HG03558 (cell line): ENCODE data around the gene TLR8.
"Not testable (repeated sequence)": the region's sequence is repeated elsewhere in the genome, so short reads cannot be mapped to it uniquely, and the experiment has no call there.

Source experiments
- ATAC-seq: cut with Tn5 transposase; IDR thresholded peaks from one replicate; pipeline ENCODE4 v1.9.1; 2021; ENCODE audit warnings: moderate number of reproducible peaks; ENCODE audit not compliant: unreplicated experiment; ENCODE audit errors: extremely low read depth

The TLR8 gene

DNA sequence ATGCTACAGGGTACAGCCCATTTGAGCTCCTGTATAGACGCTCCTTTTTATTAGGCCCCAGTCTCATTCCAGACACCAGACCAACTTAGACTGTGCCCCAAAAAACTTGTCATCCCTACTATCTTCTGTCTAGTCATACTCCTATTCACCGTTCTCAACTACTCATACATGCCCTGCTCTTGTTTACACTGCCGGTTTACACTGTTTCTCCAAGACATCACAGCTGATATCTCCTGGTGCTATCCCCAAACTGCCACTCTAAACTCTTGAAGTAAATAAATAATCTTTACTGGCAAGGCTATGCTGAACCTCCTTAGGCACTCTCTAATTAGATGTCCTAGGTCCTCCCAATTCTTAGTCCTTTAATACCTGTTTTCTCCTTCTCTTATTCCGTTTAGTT, 38.0 kb downstream of the TLR8 start:
- not testable (repeated sequence) for ATAC-seq

DNA sequence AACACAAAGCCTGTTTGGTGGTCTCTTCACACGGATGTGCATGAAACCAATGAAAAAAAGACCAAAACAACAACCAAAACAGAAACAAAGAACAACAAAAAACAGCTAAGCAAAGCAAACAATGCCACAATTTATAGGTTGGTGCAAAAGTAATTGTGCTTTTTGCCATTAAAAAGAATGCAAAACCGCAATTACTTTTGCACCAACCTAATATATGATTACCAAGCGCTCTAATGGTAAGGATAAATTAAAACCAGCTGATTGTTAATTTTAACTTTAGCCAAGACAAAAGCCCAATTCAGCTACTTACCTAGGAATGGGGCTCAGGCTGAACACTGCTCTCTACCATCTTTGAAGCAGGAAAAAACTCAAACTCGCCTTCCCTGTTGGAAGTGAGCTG, 39.1 kb downstream of the TLR8 start:
- ATAC-seq: no peak

- ATAC-seq: no peak
Measured at GRCh38 chrX:12946406-12946805, 40.0 kb downstream of the TLR8 start.

- ATAC-seq: no peak
Measured at GRCh38 chrX:12946838-12947544, 40.6 kb downstream of the TLR8 start.

GRCh38 chrX:12947545-12948235, 41.3 kb downstream of the TLR8 start:
- ATAC-seq: no peak

- ATAC-seq: no peak
Measured at GRCh38 chrX:12948495-12948894, 42.1 kb downstream of the TLR8 start.

- no peak for ATAC-seq
Measured at GRCh38 chrX:12949205-12949926, 42.9 kb downstream of the TLR8 start.

GRCh38 chrX:12949927-12950656, 43.7 kb downstream of the TLR8 start:
- ATAC-seq: peak; percentile 45

GRCh38 chrX:12950851-12951594, 44.6 kb downstream of the TLR8 start:
- no peak for ATAC-seq

DNA sequence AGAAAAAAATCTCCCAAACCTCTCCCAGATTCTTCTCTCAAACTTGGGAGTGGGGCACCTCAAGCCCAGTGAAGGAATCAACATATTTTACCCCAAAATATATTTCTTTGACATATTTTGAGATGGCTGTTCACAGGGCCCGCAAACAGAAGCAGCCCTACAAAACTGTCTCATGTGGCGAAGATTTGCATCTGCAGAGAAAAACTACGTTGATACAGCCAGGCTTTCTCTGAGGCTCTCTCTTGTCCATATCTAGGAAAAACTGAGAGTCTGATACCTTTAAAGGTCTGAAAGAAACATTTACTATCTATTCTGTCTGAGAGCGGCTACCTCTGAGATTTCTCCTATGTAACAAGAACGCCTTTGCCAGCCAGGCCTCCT, 45.2 kb downstream of the TLR8 start:
- no peak for ATAC-seq

GRCh38 chrX:12953420-12953819, 47.0 kb downstream of the TLR8 start:
- no peak for ATAC-seq

- no peak for ATAC-seq
Measured at GRCh38 chrX:12954376-12954775, 48.0 kb downstream of the TLR8 start.

- no peak for ATAC-seq
Measured at GRCh38 chrX:12954981-12955380, 48.6 kb downstream of the TLR8 start.

GRCh38 chrX:12955882-12956703, 49.7 kb downstream of the TLR8 start:
- ATAC-seq: no peak

DNA sequence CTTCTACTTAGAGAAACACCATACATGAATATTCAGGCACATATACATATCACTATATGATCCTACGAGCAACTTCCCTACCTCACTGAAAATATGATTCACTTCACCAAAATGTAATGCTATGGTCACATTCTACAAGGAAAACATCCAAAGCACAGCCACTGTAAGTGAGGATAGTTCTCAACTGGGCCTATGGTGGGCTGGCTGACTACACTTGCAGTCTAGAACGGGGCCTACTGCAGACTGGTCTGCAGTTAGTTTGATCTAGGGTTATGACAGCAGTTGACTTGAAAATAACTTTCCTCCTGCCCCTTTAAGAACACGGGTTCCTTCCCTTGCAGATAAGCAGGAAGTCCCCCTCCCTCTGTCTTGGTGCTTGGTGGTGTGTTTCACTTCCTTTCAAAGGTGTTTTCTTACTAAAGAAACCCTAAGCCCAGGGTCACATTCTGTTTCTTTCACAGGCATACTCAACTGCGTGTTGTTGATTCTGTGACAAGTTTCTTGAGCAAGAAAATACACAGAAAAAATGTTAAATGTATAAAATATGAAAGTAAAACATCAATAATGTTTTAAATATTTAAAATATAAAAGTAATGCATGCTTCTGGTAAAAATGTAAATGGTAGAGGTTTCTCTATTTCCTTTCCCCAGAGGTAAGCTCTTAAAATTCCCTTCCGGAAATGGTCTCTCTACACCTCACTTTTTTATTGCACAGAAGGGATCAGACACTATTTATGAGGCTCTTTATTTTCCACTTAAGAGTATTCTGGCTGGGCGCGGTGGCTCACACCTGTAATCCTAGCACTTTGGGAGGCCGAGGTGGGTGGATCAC, 50.5 kb downstream of the TLR8 start:
- peak; percentile 70 for ATAC-seq

DNA sequence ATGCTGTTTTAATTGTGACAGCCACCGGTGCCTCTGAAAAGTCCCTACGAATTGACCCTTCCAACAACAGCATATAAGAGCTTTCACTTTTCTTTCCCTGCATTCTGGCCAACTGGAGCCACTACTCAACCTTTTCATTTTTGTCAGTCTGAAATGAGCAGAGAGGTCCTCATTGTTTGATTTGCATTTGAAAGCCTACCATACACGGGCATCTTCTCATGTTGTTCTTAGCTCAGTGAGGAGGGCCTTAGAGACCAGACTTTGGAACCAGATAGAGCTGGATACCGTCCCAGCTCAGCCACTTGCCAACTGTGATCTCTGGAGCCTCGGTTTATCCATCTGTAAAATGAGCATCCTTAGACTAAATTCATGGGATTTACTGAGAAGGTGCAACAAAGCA, 51.6 kb downstream of the TLR8 start:
- ATAC-seq: no peak

GRCh38 chrX:12958461-12958860, 52.0 kb downstream of the TLR8 start:
- no peak for ATAC-seq

DNA sequence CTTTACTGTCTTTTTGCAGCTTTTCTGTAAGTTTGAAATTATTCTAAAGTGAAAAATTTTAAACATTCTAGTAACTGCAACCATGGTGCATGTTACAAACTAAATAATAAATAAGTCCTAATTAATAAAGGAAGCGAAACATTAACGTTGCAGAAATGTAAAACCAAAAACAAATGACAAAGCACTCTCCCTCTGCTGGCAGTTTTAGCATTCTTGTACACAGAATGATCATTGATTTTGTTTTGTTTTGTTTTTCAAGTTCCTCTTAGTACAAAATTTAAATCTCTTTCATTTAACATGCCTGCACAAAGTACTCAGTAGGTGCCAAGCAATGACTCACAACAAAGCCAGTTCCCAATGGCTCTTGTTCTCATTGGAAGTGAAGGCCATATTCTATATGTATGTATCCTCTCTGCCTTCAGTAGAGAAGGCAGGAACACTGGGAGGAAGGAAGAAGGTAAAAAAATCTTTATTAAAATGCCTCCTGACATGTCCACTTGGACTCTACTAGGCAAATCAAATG, 54.8 kb downstream of the TLR8 start:
- no peak for ATAC-seq
